H1 (cell line): ENCODE results near the gene SLC43A3. TPM values are rescaled to one million over a fixed set of nuclear protein-coding genes. Genes with fewer than 3 reads are reported as not detected.
A peak's percentile ranks its signal among the peaks of the same experiment; 100 is the strongest.

Experiments used
- CTCF ChIA-PET: fragments of 300-600 bp; sonication (Branson Sonifier 250); formaldehyde crosslinking; loops from one replicate; lab custom pipeline; 2021; ENCODE audit not compliant: partially characterized antibody; lab: Charles Lee
- POLR2A ChIA-PET: fragments of 300-600 bp; sonication (Branson Sonifier 250); formaldehyde crosslinking; loops from one replicate; lab custom pipeline; 2021; ENCODE audit warnings: inconsistent platforms; ENCODE audit not compliant: partially characterized antibody; lab: Charles Lee
- DNase-seq, 2 experiments: peaks; one replicate each; pipeline versions ENCODE4 v3.0.0 to v3.0.0-alpha.2; 2010 to 2022; ENCODE audit warnings: low spot score in 2 of 2, low read depth in 1 of 2, mixed read lengths in 1 of 2
- FAIRE-seq: peaks from 2 replicates; lab custom pipeline; 2011; peaks lifted over from hg19 to GRCh38; lab: Jason Lieb, UNC
- H2AFZ ChIP-seq: 2 replicates; pipeline ENCODE4 v1.8.1; 2012; ENCODE audit warnings: low read length, inconsistent platforms
- H2AK5ac ChIP-seq: 2 replicates; pipeline ENCODE4 v1.6.1; 2013; ENCODE audit warnings: low read depth, low read length
- H2BK120ac ChIP-seq: replicated peaks from 2 replicates; pipeline ENCODE3; 2013; ENCODE audit warnings: low read depth, low read length, inconsistent platforms
- H2BK12ac ChIP-seq: 2 replicates; pipeline ENCODE4 v1.6.1; 2013; ENCODE audit warnings: low read depth, low read length
- H2BK15ac ChIP-seq: 2 replicates; pipeline ENCODE4 v1.6.1; 2013; ENCODE audit warnings: low read length
- H2BK20ac ChIP-seq: 2 replicates; pipeline ENCODE4 v1.6.1; 2013; ENCODE audit warnings: low read length
- H2BK5ac ChIP-seq: 2 replicates; pipeline ENCODE4 v1.6.1; 2013; ENCODE audit warnings: low read depth, low read length
- H3K14ac ChIP-seq: 2 replicates; pipeline ENCODE4 v1.6.1; 2013; ENCODE audit warnings: inconsistent platforms; ENCODE audit not compliant: insufficient read length
- H3K18ac ChIP-seq: 2 replicates; pipeline ENCODE4 v1.6.1; 2013; ENCODE audit warnings: low read length; ENCODE audit errors: extremely low read depth
- H3K23ac ChIP-seq: 2 replicates; pipeline ENCODE4 v1.6.1; 2013; ENCODE audit warnings: inconsistent platforms; ENCODE audit not compliant: insufficient read length
- H3K23me2 ChIP-seq: 2 replicates; pipeline ENCODE4 v1.6.1; 2013; ENCODE audit warnings: low read depth, low read length
- H3K27ac ChIP-seq: 2 replicates; pipeline ENCODE4 v1.6.1; 2011; ENCODE audit warnings: low read depth, low read length, inconsistent platforms
- H3K27me3 ChIP-seq, 4 experiments: replicated peaks in 1 of 4; 1 replicate in 1 of 4; 2 replicates in 3 of 4; pipeline versions ENCODE4 v1.6.1 to v1.8.1; 2011 to 2013; ENCODE audit warnings: low read length in 3 of 4, mild to moderate bottlenecking in 3 of 4, inconsistent platforms in 2 of 4, mixed read lengths in 2 of 4, moderate library complexity in 1 of 4; ENCODE audit not compliant: control insufficient read depth in 3 of 4, insufficient read depth in 3 of 4; ENCODE audit errors: extremely low read depth in 1 of 4
- H3K36me3 ChIP-seq, 4 experiments: 2 replicates each; pipeline versions ENCODE4 v1.6.1 to v1.8.1; 2011 to 2013; ENCODE audit warnings: mild to moderate bottlenecking in 4 of 4, low read length in 3 of 4, moderate library complexity in 2 of 4, control low read depth in 1 of 4, inconsistent platforms in 1 of 4; ENCODE audit not compliant: insufficient read depth in 4 of 4, control insufficient read depth in 2 of 4
- H3K4ac ChIP-seq: replicated peaks from 2 replicates; pipeline ENCODE3; 2013; ENCODE audit warnings: low read length, low read depth, mixed read lengths, inconsistent platforms; ENCODE audit not compliant: insufficient read length
- H3K4me1 ChIP-seq, 4 experiments: replicated peaks in 1 of 4; 1 replicate in 1 of 4; 2 replicates in 3 of 4; pipeline versions ENCODE4 v1.6.1 to v1.8.1; 2011 to 2013; ENCODE audit warnings: low read length in 3 of 4, inconsistent platforms in 2 of 4, mixed read lengths in 1 of 4; ENCODE audit not compliant: insufficient read depth in 4 of 4, control insufficient read depth in 3 of 4
- H3K4me2 ChIP-seq, 2 experiments: 2 replicates each; pipeline versions ENCODE4 v1.6.1 to v1.8.1; 2011 to 2013; ENCODE audit warnings: low read depth in 2 of 2, low read length in 2 of 2, control low read depth in 1 of 2, inconsistent platforms in 1 of 2, mild to moderate bottlenecking in 1 of 2; ENCODE audit not compliant: insufficient read depth in 1 of 2
- H3K4me3 ChIP-seq, 4 experiments: fragments of 200-600, 300-600 bp in 1 of 4; sonication (generic), shearing (Covaris generic), sonication (Bioruptor Twin) in 1 of 4; 2 replicates each; pipeline versions ENCODE4 v1.5.1 to v1.8.1; 2011 to 2016; ENCODE audit warnings: low read length in 4 of 4, low read depth in 3 of 4, control low read depth in 2 of 4, inconsistent platforms in 2 of 4, mild to moderate bottlenecking in 2 of 4, mixed read lengths in 1 of 4, moderate library complexity in 1 of 4; ENCODE audit not compliant: insufficient read depth in 2 of 4; ENCODE audit errors: extremely low read depth in 1 of 4
- H3K56ac ChIP-seq: replicated peaks from 2 replicates; pipeline ENCODE3; 2013; ENCODE audit warnings: low read depth, mild to moderate bottlenecking, mixed read lengths, low read length, inconsistent platforms; ENCODE audit not compliant: insufficient read length
- H3K79me1 ChIP-seq: 2 replicates; pipeline ENCODE4 v1.6.1; 2013; ENCODE audit warnings: low read depth, low read length, control low read depth
- H3K79me2 ChIP-seq, 2 experiments: 2 replicates each; pipeline versions ENCODE4 v1.6.1 to v1.8.1; 2012 to 2013; ENCODE audit warnings: low read length in 2 of 2, mild to moderate bottlenecking in 2 of 2, inconsistent platforms in 1 of 2; ENCODE audit not compliant: insufficient read depth in 2 of 2, control insufficient read depth in 1 of 2
- H3K9ac ChIP-seq, 4 experiments: replicated peaks in 1 of 4; 1 replicate in 1 of 4; 2 replicates in 3 of 4; pipeline versions ENCODE4 v1.6.1 to v1.8.1; 2011 to 2013; ENCODE audit warnings: low read depth in 3 of 4, low read length in 3 of 4, control low read depth in 2 of 4, mild to moderate bottlenecking in 2 of 4, moderate library complexity in 2 of 4, inconsistent platforms in 1 of 4; ENCODE audit errors: extremely low read depth in 1 of 4
- H3K9me3 ChIP-seq, 2 experiments: 2 replicates each; pipeline versions ENCODE4 v1.6.1 to v1.8.1; 2012 to 2013; ENCODE audit warnings: mild to moderate bottlenecking in 2 of 2, moderate library complexity in 2 of 2, control low read depth in 1 of 2, inconsistent platforms in 1 of 2, low read depth in 1 of 2, low read length in 1 of 2, mixed read lengths in 1 of 2; ENCODE audit not compliant: insufficient read depth in 2 of 2
- H4K20me1 ChIP-seq, 2 experiments: replicated peaks in 1 of 2; 2 replicates each; pipeline versions ENCODE3 to v1.8.1; 2011 to 2013; ENCODE audit warnings: inconsistent platforms in 2 of 2, low read length in 2 of 2, mild to moderate bottlenecking in 1 of 2; ENCODE audit not compliant: insufficient read depth in 2 of 2, control insufficient read depth in 1 of 2
- H4K5ac ChIP-seq: 2 replicates; pipeline ENCODE4 v1.6.1; 2013; ENCODE audit warnings: low read length, low read depth, mixed read lengths, inconsistent platforms; ENCODE audit not compliant: insufficient read length
- H4K8ac ChIP-seq: 2 replicates; pipeline ENCODE4 v1.8.0; 2013; ENCODE audit warnings: mild to moderate bottlenecking, moderate library complexity, low read length, inconsistent platforms; ENCODE audit not compliant: insufficient read depth; ENCODE audit errors: extremely low read depth
- H4K91ac ChIP-seq: replicated peaks from 2 replicates; pipeline ENCODE3; 2013; ENCODE audit warnings: low read length, mixed read lengths, inconsistent platforms; ENCODE audit not compliant: insufficient read length
- ASH2L ChIP-seq: fragments of 200-600, 300-600 bp; sonication (generic); IDR thresholded peaks from one replicate; pipeline ENCODE4 v1.7.1; 2017; ENCODE audit warnings: low read length
- CEBPB ChIP-seq: IDR thresholded peaks from 2 replicates; pipeline ENCODE4 v1.6.1; 2012; ENCODE audit warnings: low read depth, low read length
- HDAC6 ChIP-seq: IDR thresholded peaks from one replicate; pipeline ENCODE4 v1.7.1; 2012; ENCODE audit warnings: low read depth, mild to moderate bottlenecking, inconsistent platforms, low read length, moderate library complexity
- KDM1A ChIP-seq: fragments of 200-600, 300-600 bp; sonication (generic); IDR thresholded peaks from 2 replicates; pipeline ENCODE4 v1.7.1; 2016; ENCODE audit warnings: mild to moderate bottlenecking, low read length, borderline replicate concordance
- MAFK ChIP-seq: IDR thresholded peaks from 2 replicates; pipeline ENCODE4 v1.6.1; 2012; ENCODE audit warnings: low read depth, mild to moderate bottlenecking, improper control_type of control experiment, low read length
- POLR2A ChIP-seq, 2 experiments: IDR thresholded peaks; 1 replicate in 1 of 2; 2 replicates in 1 of 2; pipeline ENCODE4 v1.6.1; 2011; ENCODE audit warnings: low read depth in 2 of 2, low read length in 2 of 2, mild to moderate bottlenecking in 2 of 2; ENCODE audit errors: control extremely low read depth in 1 of 2
- RAD21 ChIP-seq, 2 experiments: IDR thresholded peaks in 1 of 2; conservative IDR thresholded peaks in 1 of 2; 2 replicates each; pipeline ENCODE4 v1.6.1; 2011; ENCODE audit warnings: low read depth in 2 of 2, low read length in 2 of 2, improper control_type of control experiment in 1 of 2, inconsistent platforms in 1 of 2, mild to moderate bottlenecking in 1 of 2, moderate library complexity in 1 of 2
- RFX5 ChIP-seq: IDR thresholded peaks from 2 replicates; pipeline ENCODE4 v1.6.1; 2011; ENCODE audit warnings: low read depth, low read length, improper control_type of control experiment, borderline replicate concordance
- SP2 ChIP-seq: IDR thresholded peaks from 2 replicates; pipeline ENCODE4 v1.6.1; 2012; ENCODE audit warnings: mild to moderate bottlenecking, low read length, inconsistent platforms
- TAF7 ChIP-seq: optimal IDR thresholded peaks from 2 replicates; pipeline ENCODE3; 2011; ENCODE audit warnings: low read depth, mild to moderate bottlenecking, inconsistent platforms, low read length, moderate library complexity, borderline replicate concordance
- TBP ChIP-seq: IDR thresholded peaks from 2 replicates; pipeline ENCODE4 v1.6.1; 2011; ENCODE audit warnings: low read depth, low read length, improper control_type of control experiment
- YY1 ChIP-seq: IDR thresholded peaks from 2 replicates; pipeline ENCODE4 v1.6.1; 2011; ENCODE audit warnings: low read depth, mild to moderate bottlenecking, low read length
- WGBS, 2 experiments: shearing (Covaris generic) in 1 of 2; methylation state at CpG; one replicate each; pipeline versions ENCODE4 v1.1.6 to v1.1.7; 2013 to 2015; ENCODE audit warnings: low lambda C conversion rate in 2 of 2, mixed read lengths in 2 of 2, inconsistent platforms in 1 of 2, low coverage in 1 of 2, missing lambda C conversion rate in 1 of 2; ENCODE audit not compliant: insufficient replicate concordance in 2 of 2, insufficient coverage in 1 of 2, insufficient read length in 1 of 2; ENCODE audit errors: extremely low coverage in 1 of 2, missing lambda C conversion rate in 1 of 2; 5-methylcytosine and 5-hydroxymethylcytosine counted together
- polyA plus RNA-seq, 7 experiments: library from polyadenylated mRNA; depleted of rRNA in 3 of 7; stranded (reverse) in 5 of 7; unstranded in 2 of 7; fragments of >200 nt in 5 of 7; fragments of 200-250 nt in 2 of 7; gene quantifications; 1 replicate in 5 of 7; 2 replicates in 1 of 7; 4 replicates in 1 of 7; pipeline versions ENCODE4 v1.2.1 to v1.2.3, GENCODE V29; 2011 to 2013; ENCODE audit warnings: missing spikeins in 2 of 7, mixed read lengths in 2 of 7
- total RNA-seq: library from RNA; stranded (reverse); fragmentation: NEBNext Ultra II Directional; extraction: Animal tissue kit (Norgen Biotek cat#: 25700); gene quantifications from 2 replicates; pipeline ENCODE4 v1.2.1, GENCODE V29; 2021

The SLC43A3 gene
- total and polyA plus RNA-seq, 2 of the 8 experiments (the other 6 are each of a cell fraction or from before 2014, with no cell fraction given): 31.8 to 67.8 TPM

DNA sequence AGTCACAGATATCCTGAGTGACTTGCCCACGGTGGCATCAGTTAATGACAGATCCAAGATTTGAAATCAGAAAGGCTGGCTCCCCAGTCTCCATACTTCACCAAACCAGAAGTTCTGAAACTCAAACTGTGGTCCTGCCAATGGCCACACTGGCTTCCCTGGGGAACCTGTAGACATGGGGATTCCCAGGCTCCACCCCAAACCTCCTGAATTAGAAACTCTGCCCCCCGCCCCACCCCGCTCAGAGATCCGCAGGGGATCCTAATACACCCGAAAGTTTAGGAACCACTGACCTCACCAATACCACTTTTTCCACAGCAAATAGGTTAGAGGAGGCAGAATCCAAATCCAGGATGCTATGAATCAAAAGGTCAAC is 48.7 kb upstream of the SLC43A3 start:
- Histone ChIP-seq H3K18ac (0 out of 2 replicates have a peak overlapping the region, but pooled peaks have one; percentile 87), H2BK15ac (no peak overlapping the region), H3K9ac (peak overlapping the region in 2 of 4 experiments; percentile 42 to 50; a peak in 3 of 7 replicates), H3K36me3 (peaks cover 0 to 5% (median 0%) of the 10 kb centered on the region in 4 experiments; a peak in 1 of 8 replicates), H2BK20ac (no peak overlapping the region), H3K23me2 (peaks cover 11% of the 10 kb centered on the region; the same call in 1 of the 2 replicates), H2AK5ac (no peak overlapping the region), H3K4me1 (peaks cover 6 to 30% (median 16%) of the 10 kb centered on the region in 4 experiments), H3K79me2 (no peaks in the 10 kb centered on the region), H3K4ac (no peak overlapping the region), H2BK5ac (no peak overlapping the region), H2AFZ (no peak overlapping the region), H4K8ac (0 out of 2 replicates have a peak overlapping the region, but pooled peaks have one; percentile 88), H3K4me2 (peak overlapping the region; percentile 52 to 73), H3K27ac (no peak overlapping the region), H3K79me1 (no peaks in the 10 kb centered on the region), H2BK12ac (peak overlapping the region; percentile 50; the same call in 1 of the 2 replicates), H4K91ac (no peak overlapping the region), H3K56ac (no peak overlapping the region), H3K4me3 (peak overlapping the region in 1 of 4 experiments; percentile 57; a peak in 2 of 8 replicates), H3K14ac (no peak overlapping the region), H2BK120ac (no peak overlapping the region), H3K23ac (no peak overlapping the region), H3K27me3 (peaks cover 0 to 35% (median 22%) of the 10 kb centered on the region in 4 experiments; a peak in 6 of 7 replicates), H4K20me1 (peaks cover 4 to 7% of the 10 kb centered on the region in 2 experiments), H4K5ac (no peak overlapping the region), H3K9me3 (no peaks in the 10 kb centered on the region)
- DNase-seq (no peak), FAIRE-seq (no peak)
- no peak for TF ChIP-seq POLR2A (IDR thresholded peaks at IDR 0.05; ENCODE audit: control extremely low read depth in 1 of 2, low read depth in 2 of 2, low read length in 2 of 2)
- no peak for TF ChIP-seq HDAC6
- no peak for TF ChIP-seq YY1
- no peak for TF ChIP-seq MAFK
- TF ChIP-seq CEBPB: no peak
- no peak for TF ChIP-seq TBP
- TF ChIP-seq RFX5: no peak
- no peak for TF ChIP-seq SP2
- TF ChIP-seq RAD21 (IDR thresholded peaks at IDR 0.05 in 1 of 2, conservative IDR thresholded peaks at IDR 0.05 in 1 of 2; ENCODE audit: low read depth in 2 of 2, low read length in 2 of 2): no peak
- no peak for TF ChIP-seq ASH2L
- no peak for TF ChIP-seq KDM1A
- no peak for TF ChIP-seq TAF7
- WGBS, 2 experiments: 55% methylated on average over 5 of the region's 5 CpGs; no CpG with 5 or more reads in 1 of the 2 experiments
- ChIA-PET POLR2A (interaction anchor here (1.3 to 11.2 kb wide), 3 partner anchors 13 to 134 kb away, joined by 5 to 141 read pairs (median 60); partner anchors contain the start of gene RTN4RL2), CTCF (interaction anchor here (1.2 to 20.4 kb wide), 5 partner anchors 12 to 26 kb away, joined by 3 to 452 read pairs (median 8); partner anchors contain the start of gene RTN4RL2)
